ENCODE data around the gene IL11.

The IL11 gene

GRCh38 chr19:55341171-55341588, 29.1 kb downstream of the IL11 start:
- DNase-seq (ENCODE audit: low spot score) = peak; percentile 84
- H3K27me3 ChIP-seq (ENCODE audit: insufficient read depth, poor library complexity, severe bottlenecking) = no peaks in the 10 kb centered on the region
- H3K9me3 ChIP-seq (ENCODE audit: severe bottlenecking) = no peaks in the 10 kb centered on the region
- H3K36me3 ChIP-seq (ENCODE audit: low read depth) = peaks cover 13% of the 10 kb centered on the region; the same call in 1 of the 2 replicates
- H3K27ac ChIP-seq (ENCODE audit: poor library complexity, severe bottlenecking) = peak overlapping the region; percentile 80
- peak; percentile 11; the same call in 2 of the 3 replicates for ATAC-seq (ENCODE audit: low read depth)
- peaks cover 33% of the 10 kb centered on the region for H3K4me1 ChIP-seq (ENCODE audit: insufficient read depth, poor library complexity, severe bottlenecking)
- TF ChIP-seq CTCF (IDR thresholded peaks at IDR 0.05; ENCODE audit: poor library complexity, severe bottlenecking) = no peak
- peak overlapping the region; percentile 50 for H3K4me3 ChIP-seq (ENCODE audit: severe bottlenecking)

- no peak for DNase-seq (ENCODE audit: low spot score)
- no peak for ATAC-seq (ENCODE audit: low read depth)
These were observed 29.5 kb downstream of the IL11 start for GRCh38 chr19:55340784-55341147.

GRCh38 chr19:55339889-55340783, 30.1 kb downstream of the IL11 start:
- H3K36me3 ChIP-seq (ENCODE audit: low read depth) = peaks cover 13% of the 10 kb centered on the region; the same call in 1 of the 2 replicates
- H3K9me3 ChIP-seq (ENCODE audit: severe bottlenecking) = no peaks in the 10 kb centered on the region
- peak overlapping the region; percentile 50 for H3K4me3 ChIP-seq (ENCODE audit: severe bottlenecking)
- DNase-seq (ENCODE audit: low spot score) (no peak), ATAC-seq (ENCODE audit: low read depth) (no peak)
- TF ChIP-seq CTCF (IDR thresholded peaks at IDR 0.05; ENCODE audit: poor library complexity, severe bottlenecking) = no peak
- peak overlapping the region; percentile 80 for H3K27ac ChIP-seq (ENCODE audit: poor library complexity, severe bottlenecking)
- H3K4me1 ChIP-seq (ENCODE audit: insufficient read depth, poor library complexity, severe bottlenecking) = peaks cover 28% of the 10 kb centered on the region
- no peaks in the 10 kb centered on the region for H3K27me3 ChIP-seq (ENCODE audit: insufficient read depth, poor library complexity, severe bottlenecking)

More at GRCh38 chr19:55340784-55341147, 29.5 kb downstream of the IL11 start:
- peak; percentile 22 for TF ChIP-seq CTCF (IDR thresholded peaks at IDR 0.05; ENCODE audit: poor library complexity, severe bottlenecking)
- H3K4me3 ChIP-seq (ENCODE audit: severe bottlenecking) = peak overlapping the region; percentile 50
- no peaks in the 10 kb centered on the region for H3K27me3 ChIP-seq (ENCODE audit: insufficient read depth, poor library complexity, severe bottlenecking)
- H3K36me3 ChIP-seq (ENCODE audit: low read depth) = peaks cover 13% of the 10 kb centered on the region; the same call in 1 of the 2 replicates
- H3K9me3 ChIP-seq (ENCODE audit: severe bottlenecking) = no peaks in the 10 kb centered on the region
- peaks cover 32% of the 10 kb centered on the region for H3K4me1 ChIP-seq (ENCODE audit: insufficient read depth, poor library complexity, severe bottlenecking)
- peak overlapping the region; percentile 80 for H3K27ac ChIP-seq (ENCODE audit: poor library complexity, severe bottlenecking)

- Histone ChIP-seq H3K4me1 (ENCODE audit: insufficient read depth, poor library complexity, severe bottlenecking) (peaks cover 19% of the 10 kb centered on the region), H3K27ac (ENCODE audit: poor library complexity, severe bottlenecking) (peak within 1 kb of the TSS; percentile 80), H3K27me3 (ENCODE audit: insufficient read depth, poor library complexity, severe bottlenecking) (no peaks in the 10 kb centered on the region), H3K9me3 (ENCODE audit: severe bottlenecking) (no peaks in the 10 kb centered on the region), H3K36me3 (ENCODE audit: low read depth) (peaks cover 13% of the 10 kb centered on the region; the same call in 1 of the 2 replicates), H3K4me3 (ENCODE audit: severe bottlenecking) (peak within 1 kb of the TSS; percentile 50)
- ATAC-seq (ENCODE audit: low read depth) (peak; percentile 83), DNase-seq (ENCODE audit: low spot score) (peak; percentile 100)
- peak; percentile 11 for TF ChIP-seq CTCF (IDR thresholded peaks at IDR 0.05; ENCODE audit: poor library complexity, severe bottlenecking)
These were observed 31.0 kb downstream of the IL11 start, which contains the start of gene KMT5C for GRCh38 chr19:55339105-55339888. TSS of gene KMT5C (plus strand) at chr19:55339876. CDS start at chr19:55341937, 2,061 bp downstream.

Data from RWPE2 (cell line).